Prostate gland (tissue), 2 donors: ENCODE results near the gene MYO5C.

Experiments used
- POLR2A ChIP-seq: fragments of 450-650 bp; IDR thresholded peaks from one replicate; pipeline ENCODE4 v1.6.1; 2016; ENCODE audit warnings: antibody characterized with exemption, mild to moderate bottlenecking
- POLR2AphosphoS5 ChIP-seq: sonication (generic); formaldehyde crosslinking; IDR thresholded peaks from one replicate; pipeline ENCODE4 v1.6.1; 2017; ENCODE audit warnings: antibody characterized with exemption
- TF ChIP-seq, protein P1 (sequence below), 4 experiments: fragments of 200-600 bp in 2 of 4; fragments of 450-650 bp in 2 of 4; sonication (generic) in 2 of 4; IDR thresholded peaks; 1 replicate in 3 of 4; 2 replicates in 1 of 4; pipeline ENCODE4 v1.5.1; 2016 to 2019; ENCODE audit warnings: antibody characterized with exemption in 4 of 4, mild to moderate bottlenecking in 2 of 4, moderate library complexity in 2 of 4

GRCh38 chr15:52163321-52164190 is 132.0 kb downstream of the MYO5C start:
- TF ChIP-seq POLR2A, result no peak
- TF ChIP-seq, protein P1, sequence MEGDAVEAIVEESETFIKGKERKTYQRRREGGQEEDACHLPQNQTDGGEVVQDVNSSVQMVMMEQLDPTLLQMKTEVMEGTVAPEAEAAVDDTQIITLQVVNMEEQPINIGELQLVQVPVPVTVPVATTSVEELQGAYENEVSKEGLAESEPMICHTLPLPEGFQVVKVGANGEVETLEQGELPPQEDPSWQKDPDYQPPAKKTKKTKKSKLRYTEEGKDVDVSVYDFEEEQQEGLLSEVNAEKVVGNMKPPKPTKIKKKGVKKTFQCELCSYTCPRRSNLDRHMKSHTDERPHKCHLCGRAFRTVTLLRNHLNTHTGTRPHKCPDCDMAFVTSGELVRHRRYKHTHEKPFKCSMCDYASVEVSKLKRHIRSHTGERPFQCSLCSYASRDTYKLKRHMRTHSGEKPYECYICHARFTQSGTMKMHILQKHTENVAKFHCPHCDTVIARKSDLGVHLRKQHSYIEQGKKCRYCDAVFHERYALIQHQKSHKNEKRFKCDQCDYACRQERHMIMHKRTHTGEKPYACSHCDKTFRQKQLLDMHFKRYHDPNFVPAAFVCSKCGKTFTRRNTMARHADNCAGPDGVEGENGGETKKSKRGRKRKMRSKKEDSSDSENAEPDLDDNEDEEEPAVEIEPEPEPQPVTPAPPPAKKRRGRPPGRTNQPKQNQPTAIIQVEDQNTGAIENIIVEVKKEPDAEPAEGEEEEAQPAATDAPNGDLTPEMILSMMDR (IDR thresholded peaks at IDR 0.05), result no peak
- TF ChIP-seq POLR2AphosphoS5, result no peak
